NCI-H2171 (cell line): ENCODE results near the gene TBATA.

Experiments
- DNase-seq: peaks from one replicate; lab custom pipeline; 2025; lab: John Stamatoyannopoulos, UW

TBATA gene

GRCh38 chr10:70807556-70807955 lies 22.4 kb upstream of the TBATA start:
- no peak for DNase-seq

- no peak for DNase-seq
Observed at GRCh38 chr10:70806841-70807240, 21.7 kb upstream of the TBATA start.

GRCh38 chr10:70805619-70806215 lies 20.5 kb upstream of the TBATA start:
- DNase-seq, result no peak

DNA sequence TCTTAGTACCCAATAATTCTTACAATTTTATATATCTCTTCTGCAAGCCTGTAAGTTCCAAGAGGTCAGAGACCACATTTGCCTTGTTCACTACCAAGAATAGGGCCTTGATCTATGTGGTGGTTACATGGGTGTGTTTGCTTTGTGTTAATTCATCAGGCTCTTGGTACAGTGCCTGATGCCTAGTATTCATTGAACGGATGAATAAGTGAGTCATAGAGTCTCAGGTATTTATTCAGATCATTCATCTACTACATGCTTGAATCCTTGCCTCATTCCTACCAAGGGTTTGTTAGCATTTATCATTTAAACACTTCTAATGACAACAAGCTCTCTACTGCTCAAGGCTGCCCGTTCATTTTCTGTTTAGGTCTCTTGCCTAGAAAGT lies 19.2 kb upstream of the TBATA start:
- no peak for DNase-seq

DNA sequence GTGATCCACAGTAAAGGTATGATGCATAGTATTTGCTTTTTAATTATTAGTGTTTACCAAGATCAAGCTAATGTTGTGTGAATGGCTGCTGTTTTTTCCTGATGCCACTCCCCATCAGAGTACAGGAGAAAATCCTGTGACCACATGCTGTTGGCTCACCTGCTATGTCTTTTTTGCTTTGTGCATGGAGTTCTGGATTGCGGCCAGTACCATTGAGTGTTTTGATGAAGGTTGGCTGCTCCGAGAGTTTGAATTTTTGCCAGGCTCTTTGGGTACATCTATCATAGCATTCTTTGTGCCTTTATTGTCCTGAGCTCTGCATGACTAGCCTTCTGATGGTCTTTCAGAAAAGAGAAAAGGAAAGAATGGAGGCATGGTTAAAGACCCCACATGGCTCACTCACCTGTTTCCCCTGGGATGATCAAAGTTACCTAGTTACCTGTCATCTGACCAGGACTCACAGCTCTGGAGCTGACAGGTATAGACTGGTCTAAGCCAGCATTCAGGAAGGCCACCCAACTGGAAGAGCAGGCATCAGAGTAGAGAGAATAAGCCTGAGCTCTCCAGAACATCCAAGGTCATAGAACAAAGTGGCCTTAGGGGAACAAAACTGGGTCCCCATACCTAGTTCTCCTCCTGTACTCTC lies 18.7 kb upstream of the TBATA start:
- DNase-seq, result no peak

DNA sequence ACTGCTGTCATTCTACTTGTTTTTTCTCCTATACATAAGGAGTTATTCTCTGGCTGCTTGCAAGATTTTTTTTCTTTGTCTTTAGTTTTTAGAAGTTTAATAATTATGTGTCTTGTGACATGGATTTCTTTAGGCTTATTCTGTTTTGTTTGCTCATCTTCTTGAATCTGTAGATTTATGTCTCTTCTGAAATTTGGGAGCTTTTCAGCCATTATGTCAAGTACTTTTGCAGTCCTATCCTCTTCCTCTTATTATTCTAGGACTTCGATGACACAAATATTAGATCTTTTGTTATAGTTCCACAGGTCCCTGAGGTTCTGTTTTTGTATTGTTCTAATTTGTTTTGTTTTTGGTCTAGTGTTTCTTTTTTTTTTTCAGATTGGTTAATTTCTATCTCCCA lies 16.7 kb upstream of the TBATA start:
- no peak for DNase-seq

- no peak for DNase-seq
Observed at GRCh38 chr10:70799124-70799523, 13.9 kb upstream of the TBATA start.

GRCh38 chr10:70797840-70798239 lies 12.7 kb upstream of the TBATA start:
- no peak for DNase-seq

DNA sequence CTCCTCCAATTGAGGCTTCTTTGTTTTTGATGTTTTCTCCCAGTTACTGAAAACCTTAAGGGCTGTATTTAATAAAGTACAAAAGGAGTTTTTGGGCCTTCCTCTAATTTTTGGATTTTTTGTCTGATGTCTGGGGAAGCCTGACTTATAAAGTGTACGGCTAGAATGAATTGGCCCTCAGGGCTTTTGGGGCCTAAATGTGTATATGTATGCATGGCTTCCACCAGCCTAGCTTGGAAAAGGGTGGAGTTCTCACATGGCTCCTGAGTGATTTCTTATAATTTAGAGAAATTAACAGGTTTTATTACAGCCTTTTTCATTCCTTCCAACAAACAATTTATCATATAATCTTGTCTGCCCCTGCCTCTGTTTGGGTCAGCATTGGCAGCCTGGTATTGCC lies 10.4 kb upstream of the TBATA start:
- DNase-seq, result no peak

- no peak for DNase-seq
Observed at GRCh38 chr10:70791386-70792039, 6.3 kb upstream of the TBATA start.

- DNase-seq, result no peak
Observed at GRCh38 chr10:70786799-70787415, 1.7 kb upstream of the TBATA start.

DNA sequence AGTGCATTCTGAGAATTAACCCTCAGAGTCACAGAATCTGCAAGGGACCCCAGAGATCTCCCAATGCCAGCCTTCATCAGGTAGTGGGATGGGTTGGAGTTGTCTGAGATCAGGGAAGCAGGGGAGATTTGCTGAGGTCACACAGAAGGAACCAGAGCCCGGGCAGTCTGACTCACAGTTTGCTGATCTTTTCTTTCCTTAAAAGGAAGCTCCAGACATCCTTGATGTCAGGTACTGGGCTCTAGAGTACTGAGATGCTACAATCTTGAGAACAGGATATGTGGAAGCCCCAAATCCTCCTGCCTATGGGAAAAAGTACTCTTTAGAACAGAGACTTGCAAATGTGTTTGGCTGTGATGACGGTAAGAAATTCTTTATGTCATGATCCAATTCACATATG lies 706 bp downstream of the TBATA start:
- DNase-seq, result no peak

DNA sequence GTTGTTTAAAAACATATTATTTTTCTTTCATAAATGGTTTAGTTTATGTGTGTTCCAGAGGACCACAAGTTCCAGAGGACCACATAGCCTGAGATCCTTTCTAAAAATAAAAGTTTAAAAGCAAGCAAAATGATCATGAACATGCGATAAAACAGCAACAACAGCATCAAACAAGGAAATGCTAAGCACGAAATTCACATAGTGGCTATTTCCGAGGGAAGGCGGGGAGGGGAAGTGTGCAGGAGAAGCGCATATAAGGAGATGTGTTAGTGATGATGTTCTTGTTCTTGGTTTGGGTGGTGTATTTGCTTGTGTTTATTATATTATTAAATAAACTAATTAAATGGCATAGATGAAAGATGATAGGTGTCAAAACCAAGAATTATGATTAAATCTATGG lies 1.2 kb downstream of the TBATA start:
- no peak for DNase-seq

DNA sequence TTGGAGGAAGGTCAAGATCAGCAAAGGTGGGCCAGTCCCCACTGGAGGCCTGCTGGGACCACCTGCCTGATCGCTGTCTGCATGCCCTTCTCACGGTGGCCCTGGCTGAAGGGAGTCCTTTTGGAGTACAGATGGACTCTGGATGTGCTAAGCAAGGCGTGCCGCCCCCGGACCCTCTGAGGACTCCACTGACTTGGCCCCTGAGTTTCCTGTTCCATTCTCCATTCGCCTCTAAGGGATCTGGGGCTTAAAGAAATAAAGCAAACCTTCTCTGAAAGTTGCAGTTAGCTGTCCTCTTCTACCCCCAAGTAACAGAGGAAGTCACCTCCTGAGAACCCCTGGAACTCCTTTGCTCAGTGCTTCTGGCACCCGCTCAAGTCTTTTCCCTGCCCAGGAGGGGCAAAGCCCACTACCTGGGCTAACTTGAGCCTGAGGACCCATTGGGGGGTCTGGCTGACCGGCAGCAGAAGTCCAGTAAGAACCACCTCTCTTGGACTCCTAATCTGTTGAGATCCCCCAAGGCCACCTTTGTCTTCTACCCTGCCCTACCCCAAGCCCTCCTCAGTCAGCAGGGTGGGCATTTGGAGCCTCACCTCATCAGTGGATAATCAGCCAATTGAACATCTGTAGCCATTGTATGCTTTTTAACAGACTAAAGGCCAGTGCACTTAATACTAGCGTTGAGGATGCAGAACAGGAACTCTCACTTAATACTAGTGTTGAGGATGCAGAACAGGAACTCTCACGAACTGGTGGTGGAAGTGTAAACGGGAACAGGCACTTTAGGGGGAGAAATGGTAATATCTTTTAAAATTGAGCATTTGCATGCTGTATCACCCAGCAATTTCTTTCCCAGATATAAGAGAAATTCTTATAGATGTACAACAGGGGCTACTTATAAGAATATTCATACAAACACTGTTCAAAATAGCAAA lies 2.2 kb downstream of the TBATA start:
- DNase-seq, result no peak

- no peak for DNase-seq
Observed at GRCh38 chr10:70782086-70782745, 3.0 kb downstream of the TBATA start.

DNA sequence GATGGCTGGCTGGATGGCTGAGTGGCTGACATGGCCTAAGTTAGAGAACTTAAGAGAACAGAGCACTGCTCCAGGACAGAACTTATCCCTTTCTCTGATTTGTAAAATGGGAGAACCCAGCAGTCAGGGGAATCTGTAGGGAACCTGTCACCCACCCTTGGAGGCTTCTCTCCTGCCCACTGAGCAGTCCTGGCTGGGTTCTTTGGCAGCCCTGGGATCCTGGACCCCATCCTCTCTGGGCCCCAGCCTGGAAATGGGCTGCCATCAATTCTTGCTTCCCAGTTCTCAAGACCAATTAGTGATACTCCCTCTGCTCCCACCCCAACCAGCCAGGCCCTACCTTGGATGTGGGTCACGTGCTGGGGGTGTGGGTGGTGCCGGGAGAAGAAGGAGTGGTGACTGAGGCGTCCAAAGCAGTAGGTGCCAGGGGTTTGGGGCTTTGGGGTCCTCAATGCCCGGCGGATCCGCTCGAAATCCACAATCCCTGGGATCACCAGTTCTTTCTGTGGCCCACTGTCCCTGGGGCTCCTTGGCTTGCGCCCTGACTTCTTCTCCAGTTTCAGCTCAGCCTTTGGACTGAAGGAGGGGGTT lies 3.6 kb downstream of the TBATA start:
- DNase-seq, result no peak

GRCh38 chr10:70780772-70781171 lies 4.4 kb downstream of the TBATA start:
- no peak for DNase-seq

- DNase-seq, result no peak
Observed at GRCh38 chr10:70780370-70780760, 4.8 kb downstream of the TBATA start.

GRCh38 chr10:70779511-70780369 lies 5.4 kb downstream of the TBATA start:
- DNase-seq, result no peak

GRCh38 chr10:70779088-70779487 lies 6.1 kb downstream of the TBATA start:
- DNase-seq, result no peak
